Measurements from ENCODE around the gene ALAD. TPM values are rescaled to one million over a fixed set of nuclear protein-coding genes. Genes with fewer than 3 reads are reported as not detected.
A peak's percentile ranks its signal among the peaks of the same experiment; 100 is the strongest.
"Not testable (repeated sequence)": the region's sequence is repeated elsewhere in the genome, so short reads cannot be mapped to it uniquely, and the experiment has no call there.

Gene ALAD
- polyA plus RNA-seq, 2 donors = 38.4 TPM

- Histone ChIP-seq H3K4me3 (ENCODE audit: low read depth in 1 of 2, low read length in 2 of 2) (no peak overlapping the region), H3K27me3 (ENCODE audit: control insufficient read depth in 1 of 2, insufficient read depth in 2 of 2, low read length in 2 of 2) (no peaks in the 10 kb centered on the region), H3K9me3 (ENCODE audit: control insufficient read depth in 2 of 2, insufficient read depth in 1 of 2, low read depth in 1 of 2, low read length in 1 of 2) (no peaks in the 10 kb centered on the region), H3K36me3 (ENCODE audit: control insufficient read depth in 2 of 2, insufficient read depth in 2 of 2, low read length in 1 of 2) (peaks cover 17 to 49% of the 10 kb centered on the region in 2 donors), H3K4me1 (ENCODE audit: control insufficient read depth in 2 of 2, insufficient read depth in 2 of 2, low read length in 1 of 2) (no peaks in the 10 kb centered on the region), H3K27ac (ENCODE audit: low read depth in 2 of 2, low read length in 1 of 2) (no peak overlapping the region)
- WGBS, 2 donors = 89 to 92% methylated on average over 11 of the region's 11 CpGs
These were observed 11.6 kb downstream of the ALAD start for GRCh38 chr9:113389451-113389850.

DNA sequence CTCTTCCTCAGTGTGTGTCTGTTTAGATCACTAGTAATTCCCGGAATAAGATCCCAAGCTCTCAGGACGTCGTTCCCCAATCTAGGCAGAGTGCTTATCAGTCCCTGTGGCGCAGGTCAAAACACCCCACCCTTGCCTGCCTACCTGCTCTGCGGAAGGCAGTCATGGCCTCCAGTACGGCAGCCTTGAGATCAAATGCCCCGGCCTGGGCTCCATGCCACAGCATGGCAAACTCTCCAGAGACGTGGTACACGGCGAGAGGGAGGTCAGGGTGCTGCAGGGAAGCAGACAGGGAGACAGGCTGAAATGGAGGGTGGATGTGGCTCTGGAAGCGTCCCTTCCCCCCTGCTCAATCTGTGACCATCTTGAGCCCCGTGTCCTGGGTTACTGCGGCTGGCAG is 12.3 kb downstream of the ALAD start:
- 68 to 91% methylated on average over 13 of the region's 13 CpGs for WGBS, 2 donors
- H3K4me3 ChIP-seq (ENCODE audit: low read depth in 1 of 2, low read length in 2 of 2) = no peak overlapping the region
- H3K9me3 ChIP-seq (ENCODE audit: control insufficient read depth in 2 of 2, insufficient read depth in 1 of 2, low read depth in 1 of 2, low read length in 1 of 2) = no peaks in the 10 kb centered on the region
- H3K4me1 ChIP-seq (ENCODE audit: control insufficient read depth in 2 of 2, insufficient read depth in 2 of 2, low read length in 1 of 2) = no peaks in the 10 kb centered on the region
- peaks cover 17 to 49% of the 10 kb centered on the region in 2 donors for H3K36me3 ChIP-seq (ENCODE audit: control insufficient read depth in 2 of 2, insufficient read depth in 2 of 2, low read length in 1 of 2)
- no peaks in the 10 kb centered on the region for H3K27me3 ChIP-seq (ENCODE audit: control insufficient read depth in 1 of 2, insufficient read depth in 2 of 2, low read length in 2 of 2)
- no peak overlapping the region for H3K27ac ChIP-seq (ENCODE audit: low read depth in 2 of 2, low read length in 1 of 2)

DNA sequence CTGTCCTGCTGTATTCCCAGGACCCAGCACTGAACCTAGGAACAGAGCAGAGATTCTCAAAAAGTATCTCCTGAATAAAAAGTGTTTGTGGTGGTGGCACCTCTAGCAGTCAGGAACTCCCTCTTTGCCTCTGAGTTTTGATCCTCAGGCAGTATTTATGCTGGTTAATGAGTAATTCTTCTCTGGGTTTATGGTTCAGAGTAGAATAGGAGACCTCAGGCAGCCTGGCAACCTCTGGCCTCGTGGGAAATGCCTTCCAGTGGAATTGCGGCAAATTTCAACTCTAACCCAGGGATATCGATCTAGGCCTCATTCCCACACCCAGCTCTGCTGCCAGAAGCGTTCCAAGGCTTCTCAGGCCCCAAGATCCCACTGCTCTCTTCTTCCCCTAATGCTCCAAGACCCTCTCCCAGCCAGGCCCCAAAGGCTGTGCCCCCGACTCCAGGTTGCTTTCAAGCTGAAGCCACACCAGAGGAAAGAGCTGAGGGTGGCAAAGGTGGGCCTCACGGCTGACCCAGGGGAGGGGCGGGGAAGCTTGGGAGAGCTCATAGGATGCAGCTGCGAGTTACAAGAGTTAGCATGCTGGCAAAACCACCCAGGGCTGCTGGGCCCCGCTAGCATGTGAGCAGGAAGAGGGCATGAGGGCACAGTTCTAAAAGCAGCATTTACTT is 13.4 kb downstream of the ALAD start:
- Histone ChIP-seq H3K9me3 (ENCODE audit: control insufficient read depth in 2 of 2, insufficient read depth in 1 of 2, low read depth in 1 of 2, low read length in 1 of 2) (no peaks in the 10 kb centered on the region), H3K36me3 (ENCODE audit: control insufficient read depth in 2 of 2, insufficient read depth in 2 of 2, low read length in 1 of 2) (peaks cover 17 to 44% of the 10 kb centered on the region in 2 donors), H3K4me3 (ENCODE audit: low read depth in 1 of 2, low read length in 2 of 2) (no peak overlapping the region), H3K27ac (ENCODE audit: low read depth in 2 of 2, low read length in 1 of 2) (peak overlapping the region in 1 of 2 donors; percentile 48), H3K27me3 (ENCODE audit: control insufficient read depth in 1 of 2, insufficient read depth in 2 of 2, low read length in 2 of 2) (no peaks in the 10 kb centered on the region), H3K4me1 (ENCODE audit: control insufficient read depth in 2 of 2, insufficient read depth in 2 of 2, low read length in 1 of 2) (no peaks in the 10 kb centered on the region)
- 67 to 85% methylated on average over 9 of the region's 9 CpGs for WGBS, 2 donors

DNA sequence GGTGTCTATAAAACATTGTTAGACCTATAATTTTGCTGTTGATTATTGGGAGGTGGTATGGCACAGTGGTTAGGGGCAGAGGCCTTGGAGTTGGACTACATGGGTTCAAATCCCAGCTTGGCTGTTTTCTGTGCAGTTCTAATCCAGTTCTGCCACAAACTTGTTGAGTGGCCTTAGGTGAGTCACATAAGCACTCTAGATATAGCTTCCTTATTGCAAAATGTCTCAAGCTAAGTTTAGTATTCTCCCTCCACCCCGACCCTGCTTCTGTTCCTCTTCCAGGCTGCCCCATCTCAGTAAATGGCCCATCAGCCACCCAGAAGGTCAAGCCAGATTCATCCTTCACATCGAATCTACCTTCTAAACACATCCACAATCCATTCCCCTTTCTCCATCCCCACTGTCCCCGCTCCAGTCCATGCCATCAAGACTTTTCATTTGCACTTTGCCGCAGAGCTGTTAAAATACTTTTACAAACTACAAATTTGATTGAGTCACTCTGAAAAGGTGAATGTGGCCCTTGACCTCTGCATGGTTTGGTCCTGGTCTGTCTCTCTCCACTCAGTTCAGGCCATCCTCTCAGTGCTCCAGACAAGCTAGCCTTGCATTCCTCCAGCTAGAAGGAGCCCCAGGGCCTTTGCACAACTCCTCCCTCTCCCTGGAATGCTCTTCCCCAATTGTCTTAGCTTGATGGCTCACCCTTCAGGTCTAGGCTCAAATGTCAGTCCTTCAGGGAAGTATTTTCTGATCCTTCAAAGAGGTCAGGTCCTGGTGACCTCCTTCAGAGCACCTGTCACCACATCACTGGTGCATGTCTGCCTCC is 14.3 kb downstream of the ALAD start:
- H3K36me3 ChIP-seq (ENCODE audit: control insufficient read depth in 2 of 2, insufficient read depth in 2 of 2, low read length in 1 of 2) = peaks cover 17 to 39% of the 10 kb centered on the region in 2 donors

GRCh38 chr9:113381909-113382411 is 19.1 kb downstream of the ALAD start:
- H3K4me3 ChIP-seq (ENCODE audit: low read depth in 1 of 2, low read length in 2 of 2) = no peak overlapping the region
- no peaks in the 10 kb centered on the region for H3K4me1 ChIP-seq (ENCODE audit: control insufficient read depth in 2 of 2, insufficient read depth in 2 of 2, low read length in 1 of 2)
- 42 to 61% methylated on average over 8 of the region's 8 CpGs for WGBS, 2 donors
- H3K27ac ChIP-seq (ENCODE audit: low read depth in 2 of 2, low read length in 1 of 2) = peak overlapping the region; percentile 89 to 93
- H3K9me3 ChIP-seq (ENCODE audit: control insufficient read depth in 2 of 2, insufficient read depth in 1 of 2, low read depth in 1 of 2, low read length in 1 of 2) = no peaks in the 10 kb centered on the region
- H3K27me3 ChIP-seq (ENCODE audit: control insufficient read depth in 1 of 2, insufficient read depth in 2 of 2, low read length in 2 of 2) = no peaks in the 10 kb centered on the region
- H3K36me3 ChIP-seq (ENCODE audit: control insufficient read depth in 2 of 2, insufficient read depth in 2 of 2, low read length in 1 of 2) = peaks cover 0 to 2% of the 10 kb centered on the region in 2 donors

More for the DNA sequence above, 14.3 kb downstream of the ALAD start:
- no peaks in the 10 kb centered on the region for H3K9me3 ChIP-seq (ENCODE audit: control insufficient read depth in 2 of 2, insufficient read depth in 1 of 2, low read depth in 1 of 2, low read length in 1 of 2)
- no peak overlapping the region for H3K4me3 ChIP-seq (ENCODE audit: low read depth in 1 of 2, low read length in 2 of 2)
- no peaks in the 10 kb centered on the region for H3K4me1 ChIP-seq (ENCODE audit: control insufficient read depth in 2 of 2, insufficient read depth in 2 of 2, low read length in 1 of 2)
- H3K27ac ChIP-seq (ENCODE audit: low read depth in 2 of 2, low read length in 1 of 2) = peak overlapping the region; percentile 48 to 85
- WGBS, 2 donors = 82 to 92% methylated on average over 4 of the region's 4 CpGs
- H3K27me3 ChIP-seq (ENCODE audit: control insufficient read depth in 1 of 2, insufficient read depth in 2 of 2, low read length in 2 of 2) = no peaks in the 10 kb centered on the region

DNA sequence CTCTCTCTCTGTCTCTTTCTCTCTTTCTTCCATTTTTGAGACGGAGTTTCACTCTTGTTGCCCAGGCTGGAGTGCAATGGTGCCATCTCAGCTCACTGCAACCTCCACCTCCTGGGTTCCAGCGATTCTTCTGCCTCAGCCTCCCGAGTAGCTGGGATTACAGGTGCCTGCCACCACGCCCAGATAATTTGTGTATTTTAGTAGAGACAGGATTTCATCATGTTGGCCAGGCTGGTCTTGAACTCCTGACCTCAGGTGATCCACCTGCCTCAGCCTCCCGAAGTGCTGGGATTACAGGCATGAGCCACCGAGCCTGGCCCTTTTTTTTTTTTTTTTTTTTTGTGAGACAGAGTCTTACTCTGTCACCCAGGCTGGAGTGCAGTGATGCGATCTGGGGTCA is 19.6 kb downstream of the ALAD start:
- H3K9me3 ChIP-seq (ENCODE audit: control insufficient read depth in 2 of 2, insufficient read depth in 1 of 2, low read depth in 1 of 2, low read length in 1 of 2); H3K27me3 ChIP-seq (ENCODE audit: control insufficient read depth in 1 of 2, insufficient read depth in 2 of 2, low read length in 2 of 2); H3K4me3 ChIP-seq (ENCODE audit: low read depth in 1 of 2, low read length in 2 of 2); H3K4me1 ChIP-seq (ENCODE audit: control insufficient read depth in 2 of 2, insufficient read depth in 2 of 2, low read length in 1 of 2); H3K36me3 ChIP-seq (ENCODE audit: control insufficient read depth in 2 of 2, insufficient read depth in 2 of 2, low read length in 1 of 2): not testable (repeated sequence)
- H3K27ac ChIP-seq (ENCODE audit: low read depth in 2 of 2, low read length in 1 of 2) = peak overlapping the region; percentile 89 to 93
- WGBS, 2 donors = 55 to 65% methylated on average over 7 of the region's 7 CpGs

DNA sequence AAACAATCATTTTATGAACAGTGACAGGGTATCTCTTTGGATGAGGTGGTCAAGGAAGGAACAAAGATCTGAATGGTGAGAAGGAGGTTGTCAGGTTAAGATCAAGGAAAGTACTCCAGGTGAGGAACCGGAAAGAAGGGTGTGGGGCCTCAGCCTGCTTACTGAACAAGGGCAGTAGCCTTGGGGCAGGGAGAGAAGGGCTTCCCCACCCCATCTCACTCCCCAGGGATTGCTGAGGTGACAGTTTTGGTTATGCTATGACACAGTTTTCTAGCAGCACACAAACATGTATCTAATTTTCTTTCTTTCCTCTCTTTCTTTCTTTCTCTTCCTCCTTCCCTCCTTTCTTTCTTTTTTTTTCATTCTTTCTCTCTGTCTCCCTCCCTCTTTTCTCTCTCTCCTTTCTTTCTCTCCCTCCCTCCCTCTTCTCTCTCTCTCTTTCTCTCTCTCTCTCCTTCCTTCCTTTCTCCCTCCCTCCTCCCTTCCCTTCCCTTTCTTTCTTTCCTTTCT is 20.2 kb downstream of the ALAD start:
- no peaks in the 10 kb centered on the region for H3K4me1 ChIP-seq (ENCODE audit: control insufficient read depth in 2 of 2, insufficient read depth in 2 of 2, low read length in 1 of 2)
- no peaks in the 10 kb centered on the region for H3K27me3 ChIP-seq (ENCODE audit: control insufficient read depth in 1 of 2, insufficient read depth in 2 of 2, low read length in 2 of 2)
- WGBS, 2 donors = 17 to 31% methylated on average over 1 of the region's 1 CpG
- no peak overlapping the region for H3K4me3 ChIP-seq (ENCODE audit: low read depth in 1 of 2, low read length in 2 of 2)
- H3K9me3 ChIP-seq (ENCODE audit: control insufficient read depth in 2 of 2, insufficient read depth in 1 of 2, low read depth in 1 of 2, low read length in 1 of 2) = no peaks in the 10 kb centered on the region
- peak overlapping the region; percentile 78 to 85 for H3K27ac ChIP-seq (ENCODE audit: low read depth in 2 of 2, low read length in 1 of 2)
- no peaks in the 10 kb centered on the region for H3K36me3 ChIP-seq (ENCODE audit: control insufficient read depth in 2 of 2, insufficient read depth in 2 of 2, low read length in 1 of 2)

GRCh38 chr9:113379829-113380210 is 21.3 kb downstream of the ALAD start:
- not testable (repeated sequence) for H3K27me3 ChIP-seq (ENCODE audit: control insufficient read depth in 1 of 2, insufficient read depth in 2 of 2, low read length in 2 of 2); H3K9me3 ChIP-seq (ENCODE audit: control insufficient read depth in 2 of 2, insufficient read depth in 1 of 2, low read depth in 1 of 2, low read length in 1 of 2); H3K27ac ChIP-seq (ENCODE audit: low read depth in 2 of 2, low read length in 1 of 2); H3K36me3 ChIP-seq (ENCODE audit: control insufficient read depth in 2 of 2, insufficient read depth in 2 of 2, low read length in 1 of 2); H3K4me1 ChIP-seq (ENCODE audit: control insufficient read depth in 2 of 2, insufficient read depth in 2 of 2, low read length in 1 of 2); H3K4me3 ChIP-seq (ENCODE audit: low read depth in 1 of 2, low read length in 2 of 2)
- WGBS, 2 donors = 82% methylated on average over 2 of the region's 2 CpGs

- 64 to 79% methylated on average over 24 of the region's 24 CpGs for WGBS, 2 donors
- H3K27ac ChIP-seq (ENCODE audit: low read depth in 2 of 2, low read length in 1 of 2); H3K36me3 ChIP-seq (ENCODE audit: control insufficient read depth in 2 of 2, insufficient read depth in 2 of 2, low read length in 1 of 2); H3K4me1 ChIP-seq (ENCODE audit: control insufficient read depth in 2 of 2, insufficient read depth in 2 of 2, low read length in 1 of 2); H3K9me3 ChIP-seq (ENCODE audit: control insufficient read depth in 2 of 2, insufficient read depth in 1 of 2, low read depth in 1 of 2, low read length in 1 of 2); H3K4me3 ChIP-seq (ENCODE audit: low read depth in 1 of 2, low read length in 2 of 2); H3K27me3 ChIP-seq (ENCODE audit: control insufficient read depth in 1 of 2, insufficient read depth in 2 of 2, low read length in 2 of 2): not testable (repeated sequence)
These were observed 21.8 kb downstream of the ALAD start for GRCh38 chr9:113379094-113379828.

Data from esophagus (tissue), 2 donors.